A549 (cell line): ENCODE results near the gene MRPS22. TPM values are rescaled to one million over a fixed set of nuclear protein-coding genes. Genes with fewer than 3 reads are reported as not detected.

Experiments used
- ATAC-seq, 2 experiments: fragments of 200-7000 bp in 1 of 2; fragments of >200 bp in 1 of 2; cut with Nextera tagmentation in 1 of 2; cut with Tn5 transposase in 1 of 2; 3 replicates each; pipeline versions ENCODE4 v1.8.0 to v1.9.1; 2018 to 2020; ENCODE audit warnings: mild to moderate bottlenecking in 1 of 2, moderate library complexity in 1 of 2
- CTCF ChIA-PET: fragments of 300-600 bp; sonication (Branson Sonifier 250); formaldehyde crosslinking; extraction: SDS; loops from one replicate; lab custom pipeline; 2021; ENCODE audit warnings: antibody characterized with exemption, inconsistent platforms; lab: Yijun Ruan, JAX
- POLR2A ChIA-PET: fragments of 350-600 bp; formaldehyde crosslinking; extraction: SDS; loops from one replicate; lab custom pipeline; 2021; ENCODE audit warnings: antibody characterized with exemption, inconsistent platforms; lab: Yijun Ruan, JAX
- DNase-seq, 2 experiments: peaks; one replicate each; pipeline versions ENCODE4 v3.0.0 to v3.0.0-alpha.2; 2011 to 2016; ENCODE audit warnings: low read depth in 1 of 2, low spot score in 1 of 2
- FAIRE-seq: peaks from 2 replicates; lab custom pipeline; 2011; peaks lifted over from hg19 to GRCh38; lab: Jason Lieb, UNC
- H3K27ac ChIP-seq, 2 experiments: fragments of >200 bp; sonication (Bioruptor Twin); formaldehyde crosslinking; 3 replicates each; pipeline ENCODE4 v1.5.1; 2016 to 2017
- H3K4me1 ChIP-seq: fragments of >200 bp; sonication (Bioruptor Twin); formaldehyde crosslinking; 3 replicates; pipeline ENCODE4 v1.6.1; 2016
- H3K4me2 ChIP-seq: fragments of >200 bp; sonication (Bioruptor Twin); formaldehyde crosslinking; 3 replicates; pipeline ENCODE4 v1.6.1; 2016
- H3K4me3 ChIP-seq: fragments of >200 bp; sonication (Bioruptor Twin); formaldehyde crosslinking; 3 replicates; pipeline ENCODE4 v1.5.1; 2016
- H3K9me3 ChIP-seq: fragments of >200 bp; sonication (Bioruptor Twin); formaldehyde crosslinking; 3 replicates; pipeline ENCODE4 v1.6.1; 2016
- ATOH8 ChIP-seq: fragments of 250-450 bp; sonication (Bioruptor Pico); IDR thresholded peaks from 2 replicates; pipeline ENCODE4 v1.5.0; 2020; ENCODE audit warnings: low read depth, mild to moderate bottlenecking, moderate library complexity
- BCL3 ChIP-seq: fragments of >200 bp; sonication (Bioruptor Twin); formaldehyde crosslinking; IDR thresholded peaks from 3 replicates; pipeline ENCODE4 v1.6.1; 2016
- CBX2 ChIP-seq: fragments of 200-600 bp; sonication (generic); IDR thresholded peaks from 2 replicates; pipeline ENCODE4 v1.6.1; 2016; ENCODE audit warnings: low read depth, mild to moderate bottlenecking, borderline replicate concordance
- CEBPB ChIP-seq, 2 experiments: fragments of >200 bp in 1 of 2; sonication (Bioruptor Twin) in 1 of 2; formaldehyde crosslinking in 1 of 2; IDR thresholded peaks; 2 replicates each; pipeline ENCODE4 v1.6.1; 2012 to 2016
- E2F6 ChIP-seq: IDR thresholded peaks from 2 replicates; pipeline ENCODE4 v1.6.1; 2012; ENCODE audit warnings: low read depth, borderline replicate concordance
- EHMT2 ChIP-seq: fragments of 200-600 bp; sonication (generic); IDR thresholded peaks from 2 replicates; pipeline ENCODE4 v1.6.1; 2016; ENCODE audit warnings: antibody characterized with exemption, low read depth, mild to moderate bottlenecking, moderate library complexity
- ELK1 ChIP-seq: fragments of 150-350 bp; IDR thresholded peaks from 2 replicates; pipeline ENCODE4 v1.6.1; 2014; ENCODE audit warnings: low read depth, mild to moderate bottlenecking, low read length
- ESRRA ChIP-seq: fragments of 150-350 bp; IDR thresholded peaks from 2 replicates; pipeline ENCODE4 v1.6.1; 2014; ENCODE audit warnings: mild to moderate bottlenecking, low read length, borderline replicate concordance
- FOSL2 ChIP-seq, 2 experiments: fragments of 450-650 bp in 1 of 2; fragments of >200 bp in 1 of 2; sonication (Bioruptor Twin) in 1 of 2; formaldehyde crosslinking; IDR thresholded peaks; 2 replicates each; pipeline versions ENCODE4 v1.5.0 to v1.6.1; 2016 to 2020; ENCODE audit warnings: mild to moderate bottlenecking in 1 of 2, moderate library complexity in 1 of 2
- GATA3 ChIP-seq: IDR thresholded peaks from 2 replicates; pipeline ENCODE4 v1.6.1; 2012; ENCODE audit warnings: borderline replicate concordance
- HMGXB4 ChIP-seq: fragments of 250-450 bp; sonication (Bioruptor Pico); IDR thresholded peaks from 2 replicates; pipeline ENCODE4 v1.5.0; 2021; ENCODE audit warnings: mild to moderate bottlenecking, moderate library complexity, borderline replicate concordance
- KDM5A ChIP-seq: fragments of 200-600 bp; sonication (generic); IDR thresholded peaks from 2 replicates; pipeline ENCODE4 v1.6.1; 2016; ENCODE audit warnings: antibody characterized with exemption, mild to moderate bottlenecking
- MAFK ChIP-seq: fragments of 450-650 bp; IDR thresholded peaks from 2 replicates; pipeline ENCODE4 v1.6.1; 2014; ENCODE audit not compliant: partially characterized antibody
- MAX ChIP-seq: IDR thresholded peaks from 2 replicates; pipeline ENCODE4 v1.6.1; 2012
- NFE2L2 ChIP-seq: fragments of 150-350 bp; conservative IDR thresholded peaks from 2 replicates; pipeline ENCODE4 v1.6.1; 2014; ENCODE audit warnings: low read length
- NR3C1 ChIP-seq: fragments of >200 bp; sonication (Bioruptor Twin); formaldehyde crosslinking; IDR thresholded peaks from 3 replicates; pipeline ENCODE4 v1.6.1; 2017
- PBX3 ChIP-seq: IDR thresholded peaks from 2 replicates; pipeline ENCODE4 v1.6.1; 2012
- PHF8 ChIP-seq: fragments of 200-600 bp; sonication (generic); IDR thresholded peaks from 2 replicates; pipeline ENCODE4 v1.6.1; 2016; ENCODE audit warnings: low read depth, mild to moderate bottlenecking, antibody characterized with exemption, moderate library complexity, borderline replicate concordance
- RARB ChIP-seq: fragments of 250-450 bp; sonication (Bioruptor Pico); IDR thresholded peaks from 2 replicates; pipeline ENCODE4 v1.8.0; 2021; ENCODE audit warnings: mild to moderate bottlenecking, moderate library complexity
- USF2 ChIP-seq: fragments of 450-650 bp; IDR thresholded peaks from 2 replicates; pipeline ENCODE4 v1.6.1; 2014; ENCODE audit warnings: antibody characterized with exemption
- ZC3H11A ChIP-seq: fragments of 450-650 bp; IDR thresholded peaks from 2 replicates; pipeline ENCODE4 v1.6.1; 2014; ENCODE audit warnings: antibody characterized with exemption, mild to moderate bottlenecking
- ZFP36 ChIP-seq: fragments of 450-650 bp; IDR thresholded peaks from 2 replicates; pipeline ENCODE4 v1.6.1; 2014; ENCODE audit warnings: borderline replicate concordance; ENCODE audit not compliant: partially characterized antibody
- ZSCAN20 ChIP-seq: fragments of 250-450 bp; sonication (Bioruptor Pico); IDR thresholded peaks from 2 replicates; pipeline ENCODE4 v1.8.0; 2022; ENCODE audit warnings: mild to moderate bottlenecking, moderate library complexity
- WGBS: methylation state at CpG from one replicate; pipeline ENCODE4 v1.1.6; 2017; ENCODE audit errors: missing lambda C conversion rate; 5-methylcytosine and 5-hydroxymethylcytosine counted together
- polyA plus RNA-seq, 4 experiments: library from polyadenylated mRNA; depleted of rRNA in 3 of 4; stranded (reverse); fragments of >200 nt; fragmentation: RNase III in 1 of 4; extraction: RNeasy Plus Mini Kit Qiagen cat#74134 plus additional on column Dnase treatment in 1 of 4; gene quantifications; 2 replicates in 3 of 4; 3 replicates in 1 of 4; pipeline ENCODE4 v1.2.3, GENCODE V29; 2011 to 2017

The MRPS22 gene
- polyA plus RNA-seq, 2 of the 4 experiments (the other 2 are of a cell fraction), result 47.3 to 57.3 TPM

GRCh38 chr3:139301183-139301582 is 42.6 kb upstream of the MRPS22 start:
- 96% methylated on average over 4 of the region's 6 CpGs for WGBS
- Histone ChIP-seq H3K9me3 (no peaks in the 10 kb centered on the region), H3K4me3 (no peak overlapping the region), H3K4me2 (no peak overlapping the region), H3K27ac (peak overlapping the region; percentile 64 to 91)
- POLR2A ChIA-PET, result no interaction called here
- ATAC-seq, result no peak
- TF ChIP-seq MAFK, result no peak
- TF ChIP-seq MAX, result no peak
- no peak for TF ChIP-seq CBX2
- no peak for TF ChIP-seq ZC3H11A
- TF ChIP-seq NR3C1, result no peak
- TF ChIP-seq PBX3, result no peak
- no peak for TF ChIP-seq EHMT2
- no peak for TF ChIP-seq ELK1
- no peak for TF ChIP-seq ATOH8
- no peak for TF ChIP-seq RARB (CRISPR knock-in tag)
- no peak for TF ChIP-seq HMGXB4 (CRISPR knock-in tag)
- TF ChIP-seq, all 56 proteins: peak for 0
- H3K4me1 ChIP-seq, result peaks cover 43% of the 10 kb centered on the region
- DNase-seq (no peak), FAIRE-seq (no peak)
- CTCF ChIA-PET, result interaction anchor here (1.2 to 4.8 kb wide), 4 partner anchors 10 to 378 kb away, joined by 3 to 21 read pairs (median 5); no protein-coding TSS in a partner anchor

- FAIRE-seq, result no peak
- Histone ChIP-seq H3K4me2 (peak overlapping the region; percentile 53; the same call in 2 of the 3 replicates), H3K27ac (peak overlapping the region; percentile 64 to 91), H3K4me3 (no peak overlapping the region)
- POLR2A ChIA-PET, result interaction anchor here (0.8 kb wide), 1 partner anchor 9 kb away, joined by 3 read pairs; no protein-coding TSS in a partner anchor
- peak; percentile 9 to 11; a peak in 3 of 6 replicates for ATAC-seq
- no peak for DNase-seq
- TF ChIP-seq CBX2, result no peak
- no peak for TF ChIP-seq FOSL2 (IDR thresholded peaks at IDR 0.05)
- TF ChIP-seq FOSL2 (CRISPR knock-in tag; IDR thresholded peaks at IDR 0.05), result no peak
- TF ChIP-seq ZFP36, result no peak
- no peak for TF ChIP-seq RARB (CRISPR knock-in tag)
- no peak for TF ChIP-seq PHF8
- TF ChIP-seq, all 56 proteins: peak for 0
- Histone ChIP-seq H3K9me3 (no peaks in the 10 kb centered on the region), H3K4me1 (peaks cover 43% of the 10 kb centered on the region)
- 68% methylated on average over 3 of the region's 4 CpGs for WGBS
- CTCF ChIA-PET, result interaction anchor here (1.3 to 4.8 kb wide), 4 partner anchors 10 to 379 kb away, joined by 3 to 21 read pairs (median 4); no protein-coding TSS in a partner anchor
Observed at GRCh38 chr3:139301654-139302053, 42.2 kb upstream of the MRPS22 start.

GRCh38 chr3:139302084-139302800 is 41.6 kb upstream of the MRPS22 start:
- no peak for FAIRE-seq
- ChIA-PET CTCF (interaction anchor here (0.7 to 4.8 kb wide), 8 partner anchors 9 to 379 kb away, joined by 3 to 21 read pairs (median 4); no protein-coding TSS in a partner anchor), POLR2A (interaction anchor here (0.8 kb wide), 1 partner anchor 9 kb away, joined by 3 read pairs; no protein-coding TSS in a partner anchor)
- DNase-seq, result peak; percentile 71 to 77
- peak overlapping the region; percentile 53 for H3K4me2 ChIP-seq
- peak; percentile 96 to 98 for ATAC-seq
- H3K27ac ChIP-seq, result peak overlapping the region; percentile 71 to 91
- H3K4me1 ChIP-seq, result peaks cover 47% of the 10 kb centered on the region
- WGBS, result 28% methylated on average over 11 of the region's 12 CpGs
- no peak overlapping the region for H3K4me3 ChIP-seq
- H3K9me3 ChIP-seq, result no peaks in the 10 kb centered on the region
- TF ChIP-seq KDM5A, result no peak
- no peak; a peak in 1 of 4 replicates for TF ChIP-seq CEBPB (IDR thresholded peaks at IDR 0.05)
- no peak for TF ChIP-seq NFE2L2
- no peak for TF ChIP-seq ZSCAN20
- no peak for TF ChIP-seq USF2
- TF ChIP-seq ESRRA, result no peak
- TF ChIP-seq E2F6, result peak; percentile 58; the same call in 1 of the 2 replicates
- peak; percentile 76; the same call in 1 of the 2 replicates for TF ChIP-seq GATA3
- TF ChIP-seq BCL3, result no peak
- no peak for TF ChIP-seq PHF8
